AG08396 (cell line): ENCODE results near the gene LRRC41.
"Not testable (repeated sequence)": the region's sequence is repeated elsewhere in the genome, so short reads cannot be mapped to it uniquely, and the experiment has no call there.

Experiments
- DNase-seq: peaks from one replicate; pipeline ENCODE4 v3.0.0; 2012; ENCODE audit warnings: low spot score, mixed read lengths

LRRC41 gene

DNA sequence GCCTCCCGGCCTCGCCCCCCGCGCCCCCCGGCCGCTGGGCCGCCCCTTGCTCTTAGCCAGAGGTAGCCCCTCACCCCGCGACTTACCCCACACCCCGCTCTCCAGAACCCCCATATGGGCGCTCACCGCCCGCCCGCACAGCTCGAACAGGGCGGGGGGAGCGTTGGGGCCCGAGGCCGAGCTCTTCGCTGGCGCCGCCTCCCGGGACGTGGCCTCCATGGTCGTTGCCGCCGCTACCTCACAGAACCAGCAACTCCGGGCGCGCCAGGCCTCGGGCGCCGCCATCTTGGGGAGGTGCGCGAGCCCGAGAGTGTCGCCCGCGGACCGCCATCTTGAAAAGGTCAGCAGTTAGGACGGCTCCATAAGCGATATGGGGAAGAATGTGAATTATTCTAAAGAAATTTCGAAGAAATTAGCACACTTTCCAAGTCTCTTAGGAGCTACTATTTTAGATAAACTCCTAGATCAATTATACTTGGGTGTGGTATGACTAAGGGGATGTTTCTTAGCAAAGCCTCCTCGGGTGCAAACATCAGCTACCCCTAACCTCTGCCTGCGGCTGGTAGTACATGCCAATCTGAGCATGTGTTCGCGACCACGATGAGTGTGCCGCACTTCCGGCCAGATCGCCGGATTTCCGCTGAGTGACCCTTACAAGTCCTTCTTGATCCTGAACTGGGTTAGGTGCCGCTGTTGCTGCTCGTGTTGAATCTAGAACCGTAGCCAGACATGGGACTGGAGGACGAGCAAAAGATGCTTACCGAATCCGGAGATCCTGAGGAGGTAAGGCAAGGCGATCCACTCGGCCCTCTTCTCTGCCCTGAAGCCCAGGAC lies at the start of gene LRRC41, which contains the start of gene UQCRH:
LRRC41 (minus strand) TSS at position 579 of the 834 bp plus-strand sequence; CDS start at position 285, 294 bp downstream.
UQCRH (plus strand) TSS at position 661 of the 834 bp plus-strand sequence; CDS start at position 730, 69 bp downstream.
- DNase-seq = peak; percentile 95

DNA sequence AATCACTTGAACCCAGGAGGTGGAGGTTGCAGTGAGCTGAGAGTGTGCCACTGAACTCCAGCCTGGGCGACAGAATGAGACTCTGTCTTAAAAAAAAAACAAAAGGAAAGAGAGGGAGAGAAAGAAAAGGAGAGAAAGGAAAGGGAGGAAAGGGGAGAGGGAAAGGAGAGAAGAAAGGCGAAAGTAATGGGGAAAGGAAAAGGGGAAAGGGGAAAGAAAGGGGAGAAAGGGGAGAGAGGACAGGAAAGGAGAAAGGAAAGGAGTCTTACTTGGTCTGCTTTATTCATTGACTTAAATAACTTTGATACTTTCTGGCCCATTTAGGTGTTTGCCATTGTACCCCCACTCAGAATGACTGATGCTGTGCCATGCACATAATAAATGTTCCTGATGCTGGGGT lies 48.9 kb upstream of the LRRC41 start:
- no peak for DNase-seq

DNA sequence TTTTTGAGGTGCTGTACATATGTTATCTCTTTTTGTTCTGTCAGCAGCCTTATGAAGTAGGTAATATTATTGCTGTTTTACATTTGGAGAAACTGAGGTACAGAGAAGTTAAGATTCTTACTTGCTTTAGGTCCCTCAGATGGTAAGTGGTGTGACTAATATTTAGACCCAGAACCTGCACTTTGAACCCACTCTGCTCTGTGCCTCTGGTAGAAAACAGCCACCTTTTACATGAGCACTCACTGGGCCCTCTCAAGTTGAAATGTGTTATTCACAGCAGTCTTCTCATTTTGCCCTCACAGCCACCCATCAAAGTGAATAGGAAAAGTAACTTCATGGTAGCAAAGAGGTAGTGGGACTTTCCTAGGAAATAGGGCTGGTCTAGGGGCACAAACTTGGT lies 41.9 kb upstream of the LRRC41 start:
- DNase-seq = no peak

DNA sequence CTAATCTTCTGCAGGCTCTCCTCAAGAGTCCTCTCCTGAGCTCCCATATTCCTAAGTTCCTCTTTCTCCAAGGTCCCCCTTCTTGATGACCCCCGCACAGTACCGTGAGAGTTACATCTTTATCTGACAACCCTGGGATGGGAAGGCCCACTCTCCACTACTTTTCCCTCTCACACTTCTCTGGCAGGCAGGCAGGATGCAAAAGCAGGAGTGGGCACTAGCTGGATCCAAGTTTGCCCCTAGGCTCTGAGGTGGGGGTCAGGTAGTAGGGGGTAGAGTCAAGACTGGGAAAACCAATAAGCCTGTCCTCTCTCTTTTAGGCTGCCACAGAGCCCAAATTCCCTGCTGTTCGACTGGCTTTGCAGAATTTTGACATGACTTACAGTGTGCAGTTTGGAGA lies 41.1 kb upstream of the LRRC41 start:
- no peak for DNase-seq

- DNase-seq = no peak
These were observed 40.3 kb upstream of the LRRC41 start for GRCh38 chr1:46343705-46344104.

DNA sequence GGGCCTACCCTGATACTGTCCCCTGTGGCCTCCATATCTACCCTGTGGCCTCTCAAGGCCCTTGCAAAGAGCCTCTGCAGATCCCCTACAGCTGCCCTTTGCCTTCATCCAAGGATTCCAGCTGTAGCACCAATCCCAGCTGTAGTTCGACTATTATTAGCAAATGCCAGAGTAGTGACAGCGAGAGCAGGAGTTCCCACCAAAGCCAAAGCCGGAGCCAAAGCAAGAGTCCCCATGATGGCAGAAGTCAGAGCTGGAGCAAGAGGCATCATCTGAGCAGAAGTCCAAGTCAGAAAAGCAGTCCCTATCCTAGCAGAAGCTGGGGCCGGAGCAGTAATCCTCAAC lies 39.9 kb upstream of the LRRC41 start:
- DNase-seq = no peak

DNA sequence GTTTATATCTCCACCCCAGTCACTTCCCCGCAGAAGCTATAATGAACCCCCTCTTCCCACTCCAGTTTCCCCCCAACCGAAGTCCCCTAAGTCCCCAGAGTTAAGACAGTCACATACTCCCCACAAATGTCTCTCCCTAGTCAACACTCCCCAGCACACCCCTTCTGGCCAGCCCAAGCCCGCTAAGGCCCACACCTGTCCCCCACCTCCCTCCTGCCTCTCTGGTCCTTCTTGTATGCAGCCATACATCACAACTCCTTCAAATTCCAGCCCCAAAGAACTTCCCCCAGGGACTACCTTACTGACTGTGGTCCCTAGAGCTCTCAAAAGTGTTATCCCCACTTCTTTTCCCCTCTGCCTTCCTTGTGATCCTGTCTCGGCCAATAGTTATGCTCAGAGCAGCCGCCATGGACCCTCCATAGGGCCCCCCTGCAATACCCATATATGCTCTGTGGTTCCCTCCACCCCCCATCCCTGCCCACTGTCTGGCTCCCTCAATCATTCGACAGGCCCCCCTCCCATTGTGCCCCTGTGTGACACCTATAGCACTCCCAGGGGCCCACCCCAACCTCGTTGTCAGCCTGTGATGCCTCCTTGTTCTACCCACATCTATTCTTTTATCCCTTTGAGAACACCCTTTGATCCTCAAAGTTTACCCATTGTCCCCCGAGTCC lies 39.4 kb upstream of the LRRC41 start:
- no peak for DNase-seq

- DNase-seq = peak; percentile 22
These were observed 38.8 kb upstream of the LRRC41 start for GRCh38 chr1:46342084-46342656.

GRCh38 chr1:46341222-46342083 lies 38.0 kb upstream of the LRRC41 start:
- DNase-seq = no peak

DNA sequence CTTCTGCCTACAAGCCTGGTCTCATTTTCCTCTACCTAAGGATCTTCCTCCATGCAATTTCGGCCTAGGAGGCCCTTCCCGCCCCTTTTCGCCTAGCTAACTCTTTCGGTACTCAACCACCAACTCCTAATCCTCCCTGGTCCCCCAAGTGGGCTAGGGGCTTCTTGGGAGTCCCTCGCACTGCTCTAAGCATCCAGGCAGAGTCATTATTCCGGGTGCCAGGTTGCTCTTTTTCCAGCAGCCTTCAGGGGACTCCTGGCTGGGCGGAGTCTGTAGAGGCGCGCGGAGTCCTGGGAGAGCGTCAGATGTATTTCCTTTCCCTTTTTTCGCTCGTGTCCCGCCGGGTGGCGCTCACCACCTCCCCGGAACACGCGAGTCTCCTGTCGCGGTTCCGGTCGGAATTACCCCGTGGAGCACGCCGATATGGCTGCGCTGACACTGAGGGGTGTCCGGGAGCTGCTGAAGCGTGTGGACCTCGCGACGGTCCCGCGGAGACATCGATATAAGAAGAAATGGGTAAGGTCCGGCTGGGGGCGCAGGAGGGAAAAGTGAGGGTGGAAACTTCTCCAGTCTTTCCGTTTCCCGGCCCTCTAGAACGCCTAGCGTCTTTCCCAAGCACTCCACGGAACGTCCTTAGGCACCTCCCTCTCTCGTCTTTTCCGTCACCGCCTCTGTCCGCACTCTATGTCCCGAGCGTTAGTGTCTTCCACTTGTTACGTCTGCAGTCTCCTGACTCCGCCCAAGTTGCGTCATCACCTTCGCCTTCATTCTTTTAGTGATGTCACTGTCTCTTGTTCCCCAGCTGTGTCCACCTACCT lies 37.2 kb upstream of the LRRC41 start, which contains the start of gene NSUN4:
NSUN4 (plus strand) TSS at position 404 of the 818 bp plus-strand sequence; CDS start at position 424, 20 bp downstream.
- DNase-seq = peak; percentile 90

DNA sequence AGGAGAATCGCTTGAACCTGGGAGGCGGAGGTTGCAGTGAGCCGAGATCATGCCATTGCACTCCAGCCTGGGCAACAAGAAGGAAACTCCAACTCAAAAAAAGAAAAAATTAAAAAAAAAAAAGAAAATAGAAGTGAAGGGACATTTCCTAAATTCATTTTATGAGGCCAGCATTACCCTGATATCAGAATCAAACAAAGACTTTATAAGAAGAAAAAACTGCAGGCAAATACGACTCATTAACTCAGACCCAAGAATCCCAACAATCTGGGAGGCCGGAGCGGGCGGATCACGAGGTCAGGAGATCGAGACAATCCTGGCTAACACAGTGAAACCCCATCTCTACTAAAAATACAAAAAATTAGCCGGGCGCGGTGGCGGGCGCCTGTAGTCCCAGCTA lies 34.0 kb upstream of the LRRC41 start:
- not testable (repeated sequence) for DNase-seq

GRCh38 chr1:46335081-46335480 lies 31.7 kb upstream of the LRRC41 start:
- DNase-seq = no peak

DNA sequence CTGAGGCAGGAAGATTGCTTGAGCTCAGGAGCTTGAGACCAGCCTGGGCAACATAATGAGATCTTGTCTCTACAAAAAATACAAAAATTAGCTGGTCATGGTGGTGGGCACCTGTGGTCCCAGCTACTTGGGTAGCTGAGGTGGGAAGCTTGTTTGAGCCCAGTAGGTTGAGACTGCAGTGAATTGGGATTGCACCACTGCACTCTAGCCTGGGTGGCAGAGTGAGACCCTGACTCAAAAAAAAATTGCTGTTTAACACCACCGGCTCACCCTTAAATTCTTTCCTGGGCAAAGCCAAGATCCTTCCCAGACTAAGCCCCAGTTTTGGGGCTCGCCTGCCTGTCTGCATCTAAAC lies 30.6 kb upstream of the LRRC41 start:
- DNase-seq = no peak

- DNase-seq = peak; percentile 30
These were observed 30.0 kb upstream of the LRRC41 start for GRCh38 chr1:46333300-46334029.

DNA sequence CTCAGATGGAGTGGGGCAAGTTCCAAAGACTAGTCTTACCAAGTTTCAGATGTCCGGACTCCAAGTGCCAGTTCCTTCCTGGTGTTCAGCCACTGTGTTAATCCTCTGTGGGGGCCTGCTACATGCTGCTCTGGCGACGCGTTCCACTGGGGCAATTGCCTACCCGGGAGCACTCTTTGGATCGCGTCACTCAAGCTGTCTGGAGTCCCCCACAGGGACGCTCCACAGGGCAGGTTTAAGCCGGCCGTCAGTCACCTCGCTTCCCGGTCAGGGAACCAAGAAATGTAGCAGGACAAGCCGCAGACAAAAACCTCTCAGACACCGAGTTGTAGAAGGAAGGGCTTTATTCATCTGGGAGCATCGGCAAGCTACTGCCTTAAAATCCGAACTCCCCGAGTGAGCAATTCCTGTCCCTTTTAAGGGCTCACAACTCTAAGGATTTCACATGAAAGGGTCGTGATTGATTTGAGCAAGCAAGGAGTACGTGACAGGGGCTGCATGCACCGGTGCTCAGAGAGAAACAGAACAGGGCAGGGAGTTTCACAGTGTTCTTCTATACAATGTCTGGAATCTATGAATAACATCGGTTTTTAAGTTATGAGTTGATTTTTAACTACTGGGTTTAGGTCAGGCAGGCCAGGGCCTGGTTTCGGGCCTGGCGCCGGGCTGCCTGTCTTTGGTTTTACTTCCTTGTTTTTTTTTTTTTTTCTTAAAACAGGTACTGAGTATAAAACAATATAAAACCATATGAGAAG lies 28.5 kb upstream of the LRRC41 start:
- DNase-seq = not testable (repeated sequence)

DNA sequence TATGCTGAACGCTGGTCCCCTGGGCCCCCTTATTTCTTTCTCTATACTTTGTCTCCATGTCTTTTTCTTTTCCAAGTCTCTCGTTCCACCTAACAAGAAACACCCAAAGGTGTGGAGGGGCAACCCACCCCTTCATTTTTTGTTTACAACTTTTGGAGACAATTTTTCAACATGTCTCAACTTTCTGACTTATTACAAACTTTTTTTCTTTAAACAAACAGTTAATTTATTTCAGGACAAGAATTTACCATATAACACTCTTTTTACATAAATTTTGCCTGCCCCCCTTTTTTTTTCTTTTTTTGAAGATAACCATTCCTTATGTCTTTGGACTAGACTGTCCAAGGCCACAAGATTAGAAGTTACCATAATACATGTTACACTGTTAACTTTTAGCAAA lies 27.0 kb upstream of the LRRC41 start:
- not testable (repeated sequence) for DNase-seq

DNA sequence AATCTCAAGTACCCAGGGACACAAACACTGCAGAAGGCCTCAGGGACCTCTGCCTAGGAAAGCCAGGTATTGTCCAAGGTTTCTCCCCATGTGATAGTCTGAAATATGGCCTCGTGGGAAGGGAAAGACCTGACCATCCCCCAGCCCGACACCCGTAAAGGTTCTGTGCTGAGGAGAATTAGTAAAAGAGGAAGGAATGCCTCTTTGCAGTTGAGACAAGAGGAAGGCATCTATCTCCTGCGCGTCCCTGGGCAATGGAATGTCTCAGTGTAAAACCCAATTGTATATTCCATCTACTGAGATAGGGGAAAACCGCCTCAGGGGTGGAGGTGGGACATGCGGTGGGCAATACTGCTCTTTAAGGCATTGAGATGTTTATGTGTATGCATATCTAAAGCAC lies 26.4 kb upstream of the LRRC41 start:
- DNase-seq = not testable (repeated sequence)

- not testable (repeated sequence) for DNase-seq
These were observed 24.8 kb upstream of the LRRC41 start for GRCh38 chr1:46328182-46328581.

DNA sequence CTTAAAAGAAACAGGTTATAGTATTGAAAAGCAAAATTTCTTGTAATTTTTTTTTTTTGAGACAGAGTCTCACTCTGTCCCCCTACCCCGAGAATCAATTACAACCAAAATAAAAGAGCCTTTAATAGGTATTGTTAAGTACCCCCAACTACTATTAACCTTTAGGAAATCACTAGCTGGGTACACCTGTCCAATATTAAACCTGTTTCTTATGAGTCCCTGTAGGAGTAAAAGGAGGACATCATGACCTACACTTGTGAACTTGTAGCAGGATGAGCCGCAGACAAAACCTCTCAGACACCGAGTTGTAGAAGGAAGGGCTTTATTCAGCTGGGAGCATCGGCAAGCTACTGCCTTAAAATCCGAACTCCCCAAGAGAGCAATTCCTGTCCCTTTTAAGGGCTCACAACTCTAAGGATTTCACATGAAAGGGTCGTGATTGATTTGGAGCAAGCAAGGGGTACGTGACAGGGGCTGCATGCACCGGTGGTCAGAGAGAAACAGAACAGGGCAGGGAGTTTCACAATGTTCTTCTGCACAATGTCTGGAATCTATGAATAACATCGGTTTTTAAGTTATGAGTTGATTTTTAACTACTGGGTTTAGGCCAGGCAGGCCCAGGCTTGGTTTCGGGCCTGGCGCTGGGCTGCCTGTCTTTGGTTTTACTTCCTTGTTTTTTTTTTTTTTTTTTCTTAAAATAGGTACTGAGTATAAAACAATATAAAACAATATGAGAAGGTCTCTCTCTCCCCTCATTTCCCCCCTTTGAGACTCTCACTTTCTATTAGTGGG lies 22.1 kb upstream of the LRRC41 start:
- DNase-seq = not testable (repeated sequence)
